HFFc6 (cell line): ENCODE measurements around the gene MMP24. TPM values are rescaled to one million over a fixed set of nuclear protein-coding genes. Genes with fewer than 3 reads are reported as not detected.
A peak's percentile ranks its signal among the peaks of the same experiment; 100 is the strongest.
"Not testable (repeated sequence)": the region's sequence is repeated elsewhere in the genome, so short reads cannot be mapped to it uniquely, and the experiment has no call there.

Source experiments
- DNase-seq: peaks from one replicate; pipeline ENCODE4 v3.0.0-alpha.2; 2018
- H3K27ac Mint-ChIP-seq: 2 replicates; pipeline ENCODE4 v1.8.0; 2020; ENCODE audit warnings: mild to moderate bottlenecking, mixed read lengths
- H3K27me3 Mint-ChIP-seq: 2 replicates; pipeline ENCODE4 v1.8.0; 2021; ENCODE audit warnings: mild to moderate bottlenecking, moderate library complexity, mixed read lengths; ENCODE audit not compliant: insufficient read depth
- H3K36me3 Mint-ChIP-seq: 2 replicates; pipeline ENCODE4 v1.8.0; 2021; ENCODE audit warnings: low read depth, mixed read lengths
- H3K4me1 Mint-ChIP-seq: 2 replicates; pipeline ENCODE4 v1.8.0; 2020; ENCODE audit warnings: low read depth, mixed read lengths
- H3K4me3 Mint-ChIP-seq: 2 replicates; pipeline ENCODE4 v1.8.0; 2020; ENCODE audit warnings: mild to moderate bottlenecking, moderate library complexity, mixed read lengths
- H3K9me3 Mint-ChIP-seq: 2 replicates; pipeline ENCODE4 v1.8.0; 2020; ENCODE audit warnings: mild to moderate bottlenecking, mixed read lengths
- total RNA-seq, 6 experiments: library from RNA; stranded (reverse); fragmentation: NEBNext Ultra II Directional; extraction: Animal tissue kit (Norgen Biotek cat#: 25700); gene quantifications; 2 replicates in 1 of 6; 3 replicates in 5 of 6; pipeline ENCODE4 v1.2.3, GENCODE V29; 2021
- TF ChIP-seq, protein P1 (sequence below): fragments of 200-600 bp; sonication (generic); IDR thresholded peaks from 2 replicates; pipeline ENCODE4 v1.5.0; 2021; ENCODE audit warnings: antibody characterized with exemption, mild to moderate bottlenecking

Gene MMP24
- total RNA-seq, 6 experiments from 2014 or later: 0.48 to 1.2 (median 0.65) TPM

DNA sequence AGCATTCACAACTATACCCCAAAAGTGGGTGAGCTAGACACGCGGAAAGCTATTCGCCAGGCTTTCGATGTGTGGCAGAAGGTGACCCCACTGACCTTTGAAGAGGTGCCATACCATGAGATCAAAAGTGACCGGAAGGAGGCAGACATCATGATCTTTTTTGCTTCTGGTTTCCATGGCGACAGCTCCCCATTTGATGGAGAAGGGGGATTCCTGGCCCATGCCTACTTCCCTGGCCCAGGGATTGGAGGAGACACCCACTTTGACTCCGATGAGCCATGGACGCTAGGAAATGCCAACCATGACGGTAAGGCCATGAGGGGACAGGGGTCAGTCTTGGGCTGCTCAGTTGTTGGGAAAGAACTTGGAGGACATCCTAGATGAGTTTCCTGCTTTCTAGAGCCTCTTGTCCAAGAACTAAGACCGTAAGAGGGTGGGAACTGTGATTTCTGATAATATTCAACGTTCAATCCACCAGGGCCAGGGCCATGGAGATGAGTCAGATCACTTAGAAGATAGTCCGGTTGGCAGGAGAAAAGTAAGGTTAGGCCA is 28.0 kb downstream of the MMP24 start:
- Mint-ChIP-seq H3K36me3 (peaks cover 21% of the 10 kb centered on the region), H3K9me3 (no peaks in the 10 kb centered on the region), H3K4me3 (no peak overlapping the region), H3K27me3 (no peaks in the 10 kb centered on the region), H3K4me1 (peaks cover 16% of the 10 kb centered on the region), H3K27ac (no peak overlapping the region)
- DNase-seq: no peak
- TF ChIP-seq, protein P1, sequence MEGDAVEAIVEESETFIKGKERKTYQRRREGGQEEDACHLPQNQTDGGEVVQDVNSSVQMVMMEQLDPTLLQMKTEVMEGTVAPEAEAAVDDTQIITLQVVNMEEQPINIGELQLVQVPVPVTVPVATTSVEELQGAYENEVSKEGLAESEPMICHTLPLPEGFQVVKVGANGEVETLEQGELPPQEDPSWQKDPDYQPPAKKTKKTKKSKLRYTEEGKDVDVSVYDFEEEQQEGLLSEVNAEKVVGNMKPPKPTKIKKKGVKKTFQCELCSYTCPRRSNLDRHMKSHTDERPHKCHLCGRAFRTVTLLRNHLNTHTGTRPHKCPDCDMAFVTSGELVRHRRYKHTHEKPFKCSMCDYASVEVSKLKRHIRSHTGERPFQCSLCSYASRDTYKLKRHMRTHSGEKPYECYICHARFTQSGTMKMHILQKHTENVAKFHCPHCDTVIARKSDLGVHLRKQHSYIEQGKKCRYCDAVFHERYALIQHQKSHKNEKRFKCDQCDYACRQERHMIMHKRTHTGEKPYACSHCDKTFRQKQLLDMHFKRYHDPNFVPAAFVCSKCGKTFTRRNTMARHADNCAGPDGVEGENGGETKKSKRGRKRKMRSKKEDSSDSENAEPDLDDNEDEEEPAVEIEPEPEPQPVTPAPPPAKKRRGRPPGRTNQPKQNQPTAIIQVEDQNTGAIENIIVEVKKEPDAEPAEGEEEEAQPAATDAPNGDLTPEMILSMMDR: no peak

DNA sequence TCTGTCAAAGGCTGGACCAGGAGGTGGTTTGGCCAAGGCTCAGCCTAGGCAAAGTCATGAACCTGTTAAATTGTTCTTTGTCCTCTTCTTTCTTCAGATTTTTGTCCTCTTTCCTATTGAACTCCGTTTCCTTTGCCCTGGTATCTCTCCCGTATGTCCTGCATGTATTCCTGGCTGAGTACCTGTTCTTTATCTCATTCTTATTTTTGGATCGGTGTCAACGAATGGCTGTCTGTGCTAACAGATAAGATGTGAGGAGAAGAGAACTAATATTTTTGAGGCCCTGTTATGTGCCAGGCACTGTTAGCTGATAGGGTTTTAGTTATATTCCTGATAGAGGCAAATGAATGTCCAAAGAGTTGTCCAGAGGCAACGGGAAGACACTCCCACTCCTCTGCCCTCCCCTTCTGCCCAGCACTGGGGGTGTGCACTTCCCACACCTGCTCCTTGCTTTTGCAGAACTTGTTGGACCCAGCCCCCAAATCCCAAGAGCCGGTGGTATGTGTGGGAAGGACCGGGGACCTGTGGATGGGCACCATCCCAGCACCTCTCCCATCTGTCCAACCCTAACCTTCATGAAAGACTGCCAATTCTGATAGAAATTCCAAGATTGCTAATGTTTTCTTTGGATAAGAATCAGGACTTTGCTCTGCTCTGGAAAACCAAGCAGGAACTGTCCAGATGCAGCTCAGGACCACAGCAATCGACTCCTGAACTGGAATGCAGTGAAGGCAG is 30.9 kb downstream of the MMP24 start:
- no peak for DNase-seq
- Mint-ChIP-seq H3K4me3 (no peak overlapping the region), H3K36me3 (peaks cover 21% of the 10 kb centered on the region), H3K4me1 (peaks cover 16% of the 10 kb centered on the region), H3K27me3 (no peaks in the 10 kb centered on the region), H3K27ac (no peak overlapping the region), H3K9me3 (no peaks in the 10 kb centered on the region)
- TF ChIP-seq, protein P1: no peak

DNA sequence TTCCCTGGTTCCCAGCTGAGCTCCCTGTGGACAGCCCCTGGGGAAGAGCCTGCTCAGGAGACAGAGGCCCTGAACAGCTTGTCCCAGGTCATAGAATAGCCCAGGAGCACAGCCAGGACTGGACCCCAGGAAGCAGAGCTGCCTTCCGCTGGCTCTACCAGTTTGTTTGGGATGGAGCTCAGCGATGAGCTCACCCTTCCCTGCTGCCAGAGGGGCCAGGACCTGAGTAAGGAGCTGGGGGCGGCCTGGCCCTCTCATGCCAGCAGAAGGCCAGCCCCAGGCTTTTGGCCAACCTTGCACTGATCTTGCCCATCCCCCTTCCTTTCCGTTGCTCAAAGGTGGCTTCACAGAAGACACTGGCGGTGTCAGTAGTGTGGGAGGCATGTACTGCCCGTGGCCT is 33.9 kb downstream of the MMP24 start:
- Mint-ChIP-seq H3K9me3 (no peaks in the 10 kb centered on the region), H3K4me3 (no peak overlapping the region), H3K27me3 (no peaks in the 10 kb centered on the region; the same call in 1 of the 2 replicates), H3K27ac (no peak overlapping the region), H3K36me3 (peaks cover 13% of the 10 kb centered on the region), H3K4me1 (peaks cover 31% of the 10 kb centered on the region)
- TF ChIP-seq, protein P1: no peak
- no peak for DNase-seq

DNA sequence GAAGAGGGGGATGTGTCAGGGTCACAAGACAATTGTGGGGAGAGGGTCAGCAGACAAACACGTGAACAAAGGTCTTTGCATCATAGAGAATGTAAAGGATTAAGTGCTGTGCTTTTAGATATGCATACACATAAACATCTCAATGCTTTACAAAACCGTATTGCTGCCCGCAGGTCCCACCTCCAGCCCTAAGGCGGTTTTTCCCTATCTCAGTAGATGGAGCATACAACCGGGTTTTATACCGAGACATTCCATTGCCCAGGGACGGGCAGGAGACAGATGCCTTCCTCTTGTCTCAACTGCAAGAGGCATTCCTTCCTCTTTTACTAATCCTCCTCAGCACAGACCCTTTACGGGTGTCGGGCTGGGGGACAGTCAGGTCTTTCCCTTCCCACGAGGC is 35.8 kb downstream of the MMP24 start:
- not testable (repeated sequence) for H3K27me3 Mint-ChIP-seq, H3K9me3 Mint-ChIP-seq, H3K27ac Mint-ChIP-seq, DNase-seq, H3K4me3 Mint-ChIP-seq, H3K36me3 Mint-ChIP-seq
- peaks cover 34% of the 10 kb centered on the region for H3K4me1 Mint-ChIP-seq

DNA sequence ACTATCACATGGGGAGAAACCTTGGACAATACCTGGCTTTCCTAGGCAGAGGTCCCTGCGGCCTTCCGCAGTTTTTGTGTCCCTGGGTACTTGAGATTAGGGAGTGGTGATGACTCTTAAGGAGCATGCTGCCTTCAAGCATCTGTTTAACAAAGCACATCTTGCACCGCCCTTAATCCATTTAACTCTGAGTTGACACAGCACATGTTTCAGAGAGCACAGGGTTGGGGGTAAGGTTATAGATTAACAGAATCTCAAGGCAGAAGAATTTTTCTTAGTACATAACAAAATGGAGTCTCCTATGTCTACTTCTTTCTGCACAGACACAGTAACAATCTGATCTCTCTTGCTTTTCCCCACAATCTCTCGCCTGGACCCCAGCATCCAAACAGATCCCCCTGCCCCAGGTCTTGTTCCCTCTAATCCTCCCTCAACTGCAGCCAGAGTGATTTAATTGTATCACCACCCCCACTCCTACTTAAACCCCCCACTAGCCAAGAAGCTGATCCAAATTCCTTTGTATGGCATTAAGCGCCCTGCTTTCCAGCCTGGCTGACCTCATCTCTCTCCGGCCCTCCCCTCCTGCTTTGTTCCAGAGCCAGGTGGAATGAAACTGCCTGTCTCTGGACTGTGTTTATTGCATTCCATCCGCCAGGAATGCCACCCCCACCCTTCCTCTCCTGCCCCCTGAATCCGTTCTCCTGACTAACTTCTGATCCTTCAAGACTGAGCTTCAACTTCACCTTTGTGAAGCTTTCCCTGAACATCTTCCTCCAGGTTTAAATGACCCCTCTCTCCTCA is 36.4 kb downstream of the MMP24 start:
- not testable (repeated sequence) for H3K27me3 Mint-ChIP-seq, H3K9me3 Mint-ChIP-seq, H3K36me3 Mint-ChIP-seq
- peak; percentile 50 for DNase-seq
- Mint-ChIP-seq H3K4me1 (peaks cover 28% of the 10 kb centered on the region), H3K4me3 (peak overlapping the region; percentile 38), H3K27ac (peak overlapping the region; percentile 54)
- TF ChIP-seq, protein P1: 0 out of 2 replicates have a peak, but pooled peaks have one; percentile 9
